Measurements from ENCODE around the gene COL4A1. TPM values are rescaled to one million over a fixed set of nuclear protein-coding genes. Genes with fewer than 3 reads are reported as not detected.
A peak's percentile ranks its signal among the peaks of the same experiment; 100 is the strongest.

Gene COL4A1
- total and polyA plus RNA-seq, 8 donors = 418 to 1,057 (median 547) TPM

DNA sequence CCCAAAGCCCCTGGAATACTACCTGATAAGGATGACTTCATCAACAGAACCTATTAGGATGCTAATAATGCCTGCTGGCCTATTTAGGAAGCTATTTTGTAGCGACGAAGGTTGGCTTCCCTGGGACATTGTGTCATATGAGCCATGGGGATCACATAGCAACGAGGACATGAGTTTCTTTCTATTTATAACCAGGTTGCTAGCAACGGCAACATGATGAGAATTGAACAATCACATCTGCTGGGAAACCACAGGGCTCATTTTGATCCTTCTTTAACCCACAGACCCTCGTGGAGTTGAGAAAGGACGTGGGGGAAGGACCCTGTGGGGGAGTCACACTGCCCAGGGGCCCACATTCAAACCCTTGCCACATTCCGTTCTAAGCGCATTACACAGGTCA is 172.2 kb downstream of the COL4A1 start:
- Histone ChIP-seq H3K27ac (no peak overlapping the region), H3K9me3 (no peaks in the 10 kb centered on the region), H3K27me3 (no peaks in the 10 kb centered on the region), H3K36me3 (no peaks in the 10 kb centered on the region), H3K4me1 (peaks cover 10 to 25% of the 10 kb centered on the region in 2 donors), H3K4me3 (no peak overlapping the region)
- DNase-seq (peak in 1 of 4 donors; percentile 19), ATAC-seq (no peak)
- TF ChIP-seq, protein P1, sequence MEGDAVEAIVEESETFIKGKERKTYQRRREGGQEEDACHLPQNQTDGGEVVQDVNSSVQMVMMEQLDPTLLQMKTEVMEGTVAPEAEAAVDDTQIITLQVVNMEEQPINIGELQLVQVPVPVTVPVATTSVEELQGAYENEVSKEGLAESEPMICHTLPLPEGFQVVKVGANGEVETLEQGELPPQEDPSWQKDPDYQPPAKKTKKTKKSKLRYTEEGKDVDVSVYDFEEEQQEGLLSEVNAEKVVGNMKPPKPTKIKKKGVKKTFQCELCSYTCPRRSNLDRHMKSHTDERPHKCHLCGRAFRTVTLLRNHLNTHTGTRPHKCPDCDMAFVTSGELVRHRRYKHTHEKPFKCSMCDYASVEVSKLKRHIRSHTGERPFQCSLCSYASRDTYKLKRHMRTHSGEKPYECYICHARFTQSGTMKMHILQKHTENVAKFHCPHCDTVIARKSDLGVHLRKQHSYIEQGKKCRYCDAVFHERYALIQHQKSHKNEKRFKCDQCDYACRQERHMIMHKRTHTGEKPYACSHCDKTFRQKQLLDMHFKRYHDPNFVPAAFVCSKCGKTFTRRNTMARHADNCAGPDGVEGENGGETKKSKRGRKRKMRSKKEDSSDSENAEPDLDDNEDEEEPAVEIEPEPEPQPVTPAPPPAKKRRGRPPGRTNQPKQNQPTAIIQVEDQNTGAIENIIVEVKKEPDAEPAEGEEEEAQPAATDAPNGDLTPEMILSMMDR (IDR thresholded peaks at IDR 0.05) = no peak
- intact Hi-C loops (cut with DNase I) = no loop called here

DNA sequence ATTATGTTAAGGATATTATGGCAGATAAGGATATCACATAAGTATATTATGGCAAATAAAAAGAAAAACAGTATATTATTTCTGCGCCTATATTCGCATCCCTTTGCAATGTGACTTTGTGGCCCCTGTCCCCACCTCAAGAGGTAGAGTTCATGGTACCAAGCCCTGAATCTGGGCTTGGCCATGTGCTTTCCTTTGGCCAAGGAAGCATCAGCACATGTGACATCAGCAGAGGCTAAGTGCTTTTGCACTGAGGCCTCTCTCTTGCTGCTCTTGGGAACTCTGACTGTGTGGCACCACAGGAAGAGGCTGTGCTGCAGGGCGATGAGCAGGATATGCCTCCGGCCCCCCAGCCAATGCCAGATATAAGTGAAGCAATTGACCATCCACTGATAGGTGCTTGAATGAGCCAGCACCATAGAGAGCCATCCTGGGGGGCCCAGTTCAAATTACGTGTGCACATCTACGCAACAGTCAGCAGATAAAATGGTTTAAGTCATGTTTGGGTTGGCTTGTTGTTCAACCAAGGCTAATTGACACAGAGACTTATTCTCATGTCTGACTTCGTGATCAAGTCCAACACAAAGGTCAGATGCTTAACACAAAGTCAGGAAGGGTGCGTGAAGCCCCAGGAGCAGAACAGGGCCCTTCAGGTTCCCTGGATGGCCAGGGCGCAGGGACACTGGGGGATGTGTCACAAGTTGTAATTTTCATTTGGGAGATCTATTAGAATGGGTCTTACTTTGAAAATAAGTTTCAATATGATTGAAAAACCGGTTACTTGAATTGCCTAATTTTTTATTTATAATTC is 173.3 kb downstream of the COL4A1 start:
- intact Hi-C loops (cut with DNase I) = no loop called here
- ATAC-seq = no peak
- peaks cover 10 to 21% of the 10 kb centered on the region in 2 donors for H3K4me1 ChIP-seq
- no peaks in the 10 kb centered on the region for H3K9me3 ChIP-seq
- H3K27me3 ChIP-seq = no peaks in the 10 kb centered on the region
- TF ChIP-seq, protein P1 (IDR thresholded peaks at IDR 0.05) = no peak
- no peak overlapping the region for H3K4me3 ChIP-seq
- no peak overlapping the region for H3K27ac ChIP-seq
- H3K36me3 ChIP-seq = no peaks in the 10 kb centered on the region
- DNase-seq = no peak

GRCh38 chr13:110132225-110132982 is 174.6 kb downstream of the COL4A1 start:
- Histone ChIP-seq H3K36me3 (no peaks in the 10 kb centered on the region), H3K27me3 (no peaks in the 10 kb centered on the region), H3K4me1 (peaks cover 5 to 9% of the 10 kb centered on the region in 2 donors), H3K27ac (no peak overlapping the region), H3K9me3 (no peaks in the 10 kb centered on the region), H3K4me3 (no peak overlapping the region)
- DNase-seq (no peak), ATAC-seq (no peak)
- intact Hi-C loops (cut with DNase I) = no loop called here
- TF ChIP-seq, protein P1 (IDR thresholded peaks at IDR 0.05) = no peak

DNA sequence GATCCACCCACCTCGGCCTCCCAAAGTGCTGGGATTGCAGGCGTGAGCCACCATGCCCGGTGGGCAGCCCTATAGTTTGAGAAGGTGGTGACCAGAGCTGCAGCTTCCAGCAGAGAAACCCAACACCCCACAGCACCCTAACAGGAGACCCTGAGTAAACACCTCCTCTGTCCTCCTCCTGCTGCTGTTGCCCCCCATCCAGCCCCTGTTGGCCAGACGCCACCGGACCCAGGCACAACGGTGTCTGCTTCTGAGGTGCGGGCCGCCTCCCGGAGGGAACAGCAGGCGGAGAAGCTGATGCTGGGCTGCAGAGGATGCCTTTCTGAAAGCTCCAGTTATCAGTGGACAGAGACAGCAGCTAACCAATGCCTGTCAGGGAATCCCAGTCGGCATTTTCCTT is 175.5 kb downstream of the COL4A1 start:
- TF ChIP-seq, protein P1 (IDR thresholded peaks at IDR 0.05) = no peak
- H3K36me3 ChIP-seq = no peaks in the 10 kb centered on the region
- no peak overlapping the region for H3K4me3 ChIP-seq
- peaks cover 1 to 10% of the 10 kb centered on the region in 2 donors for H3K4me1 ChIP-seq
- ATAC-seq = no peak
- no peak overlapping the region for H3K27ac ChIP-seq
- no peak for DNase-seq
- H3K27me3 ChIP-seq = no peaks in the 10 kb centered on the region
- intact Hi-C loops (cut with DNase I) = no loop called here
- H3K9me3 ChIP-seq = no peaks in the 10 kb centered on the region

- peaks cover 9 to 18% of the 10 kb centered on the region in 2 donors for H3K4me1 ChIP-seq
- TF ChIP-seq, protein P1 (IDR thresholded peaks at IDR 0.05) = no peak
- ATAC-seq = no peak
- no peak overlapping the region for H3K27ac ChIP-seq
- no peak for DNase-seq
- no peaks in the 10 kb centered on the region for H3K36me3 ChIP-seq
- H3K9me3 ChIP-seq = no peaks in the 10 kb centered on the region
- no peak overlapping the region for H3K4me3 ChIP-seq
- no peaks in the 10 kb centered on the region for H3K27me3 ChIP-seq
- intact Hi-C loops (cut with DNase I) = no loop called here
Observed at GRCh38 chr13:110130431-110130830, 176.5 kb downstream of the COL4A1 start.
